NK-92 (cell line): ENCODE measurements around the gene DUOXA1.
"Not testable (repeated sequence)": the region's sequence is repeated elsewhere in the genome, so short reads cannot be mapped to it uniquely, and the experiment has no call there.

Experiments used
- DNase-seq: peaks from one replicate; lab custom pipeline; 2025; ENCODE audit not compliant: unreplicated experiment; lab: John Stamatoyannopoulos, UW

The DUOXA1 gene

DNA sequence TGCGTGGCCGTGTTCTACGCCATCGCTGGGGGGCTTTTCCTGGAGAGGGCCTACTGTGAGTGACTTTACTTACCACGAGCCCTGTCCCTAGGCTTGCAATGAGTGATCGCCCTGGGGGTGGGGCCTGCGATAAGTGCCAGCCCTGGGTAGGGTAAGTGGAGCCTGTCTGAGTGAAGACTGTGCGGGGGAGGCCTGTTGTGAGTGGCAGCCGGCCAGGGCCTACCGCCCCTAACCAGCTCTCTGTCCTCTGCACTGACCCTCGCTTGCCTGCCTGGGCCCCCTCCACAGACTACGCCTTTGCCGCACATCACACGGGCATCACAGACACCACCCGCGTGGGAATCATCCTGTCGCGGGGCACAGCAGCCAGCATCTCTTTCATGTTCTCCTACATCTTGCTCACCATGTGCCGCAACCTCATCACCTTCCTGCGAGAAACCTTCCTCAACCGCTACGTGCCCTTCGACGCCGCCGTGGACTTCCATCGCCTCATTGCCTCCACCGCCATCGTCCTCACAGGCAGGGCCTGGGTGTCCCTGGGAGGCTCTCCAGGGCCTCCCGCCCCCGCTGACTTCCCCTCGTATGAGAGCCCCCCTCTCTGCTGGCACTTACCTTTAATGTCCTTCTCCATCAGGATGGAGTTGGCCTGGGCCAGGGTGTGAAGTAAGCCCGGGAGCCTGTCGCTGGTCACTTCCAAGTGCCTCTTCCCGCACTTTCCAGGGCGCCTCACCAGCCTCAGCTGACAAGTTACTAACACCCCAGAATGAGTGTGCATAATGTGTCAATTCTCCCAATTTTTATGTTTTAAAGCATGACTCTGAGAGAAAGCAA, 22.5 kb upstream of the DUOXA1 start:
- DNase-seq, result no peak

DNA sequence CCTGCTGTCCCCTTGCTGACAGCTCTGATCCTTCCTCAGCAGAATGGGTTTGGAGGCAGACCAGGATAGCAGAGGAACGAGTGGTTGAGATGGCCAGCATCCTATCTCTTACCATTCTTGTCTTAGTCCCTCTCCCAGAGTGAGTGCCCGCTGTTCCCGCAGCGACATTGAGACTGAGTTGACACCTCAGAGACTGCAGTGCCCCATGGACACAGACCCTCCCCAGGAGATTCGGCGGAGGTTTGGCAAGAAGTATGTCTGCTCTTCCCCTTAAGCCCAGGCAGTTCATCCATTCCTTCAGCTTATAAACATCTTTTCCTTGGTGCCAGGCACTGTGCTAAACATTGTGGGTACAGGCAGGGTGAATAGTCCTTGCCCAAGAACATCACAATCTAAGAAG, 21.3 kb upstream of the DUOXA1 start:
- DNase-seq, result no peak

DNA sequence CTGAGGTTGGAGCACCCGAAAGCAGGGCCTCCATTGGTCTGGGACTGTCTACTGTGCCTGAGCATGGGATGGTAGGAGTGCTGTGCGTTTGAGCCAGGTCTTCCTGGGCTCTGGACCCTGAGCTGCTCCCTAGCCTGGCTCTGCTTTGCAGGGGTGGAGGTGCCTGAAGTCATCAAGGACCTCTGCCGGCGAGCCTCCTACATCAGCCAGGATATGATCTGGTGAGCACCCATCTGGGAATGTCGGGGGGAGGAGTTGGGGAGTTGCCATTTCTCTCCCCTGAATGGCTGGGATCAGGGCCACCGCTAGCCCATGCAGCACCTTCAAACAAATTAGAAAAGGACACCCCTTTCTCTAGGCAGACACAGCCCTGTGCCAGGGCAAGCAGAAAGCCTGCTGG, 20.8 kb upstream of the DUOXA1 start:
- no peak for DNase-seq

DNA sequence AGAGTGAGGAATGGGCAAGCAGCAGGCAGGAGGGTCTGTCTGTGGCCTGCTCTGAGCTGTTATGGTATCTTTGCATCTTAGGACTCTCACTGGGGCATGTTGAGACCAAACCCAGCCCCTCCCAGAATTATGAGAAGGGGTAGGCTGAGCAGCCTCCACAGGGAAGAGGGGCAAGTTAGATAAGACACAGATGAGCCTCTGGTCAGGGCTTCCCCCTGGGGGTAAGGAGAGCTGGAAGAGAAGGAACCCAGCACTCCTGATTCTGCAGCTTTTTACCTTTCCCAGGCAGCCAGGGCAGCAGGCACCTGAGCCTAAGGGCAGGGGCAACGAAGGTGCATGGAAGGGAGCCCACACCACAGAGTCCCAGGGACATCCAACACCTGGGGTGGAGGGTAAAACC, 19.4 kb upstream of the DUOXA1 start:
- DNase-seq, result no peak

DNA sequence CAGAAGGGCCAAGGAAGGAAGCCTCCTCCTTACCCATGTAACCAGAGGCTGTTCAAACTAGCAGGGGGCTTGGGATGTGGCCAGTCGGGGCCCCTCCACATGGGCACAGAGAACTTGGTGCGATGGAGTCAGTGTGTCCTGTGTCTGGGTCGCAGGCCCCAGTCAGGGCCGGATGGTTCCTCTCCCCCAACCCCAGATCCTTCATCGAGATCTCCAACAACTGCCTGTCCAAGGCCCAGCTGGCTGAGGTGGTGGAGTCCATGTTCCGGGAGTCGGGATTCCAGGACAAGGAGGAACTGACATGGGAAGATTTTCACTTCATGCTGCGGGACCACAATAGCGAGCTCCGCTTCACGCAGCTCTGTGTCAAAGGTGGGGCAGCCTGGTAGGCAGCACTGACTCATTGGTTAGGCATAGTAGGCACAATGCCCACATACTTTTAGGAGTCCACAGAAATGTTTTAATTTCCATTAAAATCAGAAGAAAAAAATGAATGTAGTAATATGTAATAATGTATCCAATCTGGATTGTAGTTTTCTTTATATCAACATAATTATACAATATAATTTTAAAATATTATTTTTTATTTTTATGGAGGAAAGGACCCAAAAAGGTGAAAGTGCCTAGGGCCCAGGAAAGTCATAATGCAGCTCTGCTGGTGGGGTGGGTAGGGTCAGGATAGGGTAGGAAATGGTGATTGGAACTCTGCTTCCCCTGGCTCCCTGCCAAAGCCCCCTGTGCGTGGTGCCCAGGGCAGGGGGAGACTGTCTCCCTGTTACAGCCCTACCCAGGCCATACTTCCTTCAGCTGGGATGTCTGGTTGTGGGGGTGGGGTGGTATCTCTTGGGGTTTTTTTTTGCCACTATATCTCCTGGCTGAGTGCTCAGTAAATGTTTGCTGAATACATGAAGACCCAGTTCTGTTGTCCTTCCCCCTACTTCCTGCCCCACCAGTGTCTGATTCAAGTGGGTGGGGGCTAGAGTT, 18.7 kb upstream of the DUOXA1 start:
- no peak for DNase-seq

DNA sequence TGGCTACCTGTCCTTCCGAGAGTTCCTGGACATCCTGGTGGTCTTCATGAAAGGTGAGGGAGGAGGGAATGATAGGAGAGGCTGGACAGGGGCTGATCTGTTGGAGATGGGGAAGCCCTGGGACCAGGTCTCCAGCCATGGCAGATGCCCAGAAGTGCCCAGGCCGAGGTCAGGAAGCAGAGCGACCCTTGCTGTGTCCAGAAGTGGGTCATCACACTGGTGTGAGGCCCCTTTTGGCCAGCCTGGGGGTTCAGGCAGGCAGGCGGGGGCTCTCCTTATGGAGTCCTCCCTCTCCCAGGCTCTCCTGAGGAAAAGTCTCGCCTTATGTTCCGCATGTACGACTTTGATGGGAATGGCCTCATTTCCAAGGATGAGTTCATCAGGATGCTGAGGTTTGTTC, 17.9 kb upstream of the DUOXA1 start:
- no peak for DNase-seq

DNA sequence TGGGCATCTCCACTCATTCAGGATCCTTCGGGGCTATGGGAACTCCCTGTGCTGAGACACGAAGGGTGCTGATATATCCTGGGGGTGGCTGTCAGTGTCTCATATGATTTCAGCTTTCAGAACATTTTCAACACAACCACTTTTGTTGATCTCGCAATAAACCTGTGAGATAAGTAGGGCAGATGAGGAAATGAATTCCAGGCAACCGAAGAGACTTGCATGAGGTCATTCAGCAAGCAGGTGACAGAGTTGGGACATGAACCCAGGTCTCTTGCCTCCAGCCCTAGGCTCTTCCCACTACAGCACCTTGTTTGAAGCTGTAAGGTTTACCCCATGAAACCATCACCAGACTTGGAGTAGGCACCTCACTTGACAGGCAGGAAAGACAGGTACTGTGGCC, 16.7 kb upstream of the DUOXA1 start:
- DNase-seq, result no peak

DNA sequence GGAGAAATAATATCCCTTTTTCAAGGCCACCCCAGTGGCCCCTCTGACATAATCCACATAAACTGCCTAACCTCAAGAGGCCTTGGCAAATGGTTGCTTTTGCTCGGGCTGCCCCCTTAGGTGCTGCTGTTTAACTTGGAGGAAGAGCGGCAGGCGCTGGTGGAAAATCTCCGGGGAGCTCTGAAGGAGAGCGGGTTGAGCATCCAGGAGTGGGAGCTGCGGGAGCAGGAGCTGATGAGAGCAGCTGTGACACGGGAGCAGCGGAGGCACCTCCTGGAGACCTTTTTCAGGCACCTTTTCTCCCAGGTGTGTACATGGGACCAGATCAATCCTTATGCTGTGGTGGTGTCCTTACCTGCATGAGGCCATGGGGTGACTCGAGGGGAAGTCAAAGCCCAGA, 15.1 kb upstream of the DUOXA1 start:
- DNase-seq, result no peak

DNA sequence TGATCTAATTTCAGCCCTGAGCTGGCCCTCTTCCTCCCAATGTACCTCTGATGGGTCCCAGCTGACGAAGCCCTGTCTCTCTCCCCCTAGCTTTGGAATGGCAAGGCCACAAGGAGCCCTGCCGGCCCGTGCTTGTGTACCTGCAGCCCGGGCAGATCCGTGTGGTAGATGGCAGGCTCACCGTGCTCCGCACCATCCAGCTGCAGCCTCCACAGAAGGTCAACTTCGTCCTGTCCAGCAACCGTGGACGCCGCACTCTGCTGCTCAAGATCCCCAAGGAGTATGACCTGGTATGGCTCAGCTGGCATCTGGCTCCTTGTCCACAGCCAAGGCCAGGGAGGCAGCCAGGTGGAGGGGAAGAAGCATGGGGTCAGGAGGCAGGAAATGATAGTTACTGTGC, 14.3 kb upstream of the DUOXA1 start:
- DNase-seq, result no peak

DNA sequence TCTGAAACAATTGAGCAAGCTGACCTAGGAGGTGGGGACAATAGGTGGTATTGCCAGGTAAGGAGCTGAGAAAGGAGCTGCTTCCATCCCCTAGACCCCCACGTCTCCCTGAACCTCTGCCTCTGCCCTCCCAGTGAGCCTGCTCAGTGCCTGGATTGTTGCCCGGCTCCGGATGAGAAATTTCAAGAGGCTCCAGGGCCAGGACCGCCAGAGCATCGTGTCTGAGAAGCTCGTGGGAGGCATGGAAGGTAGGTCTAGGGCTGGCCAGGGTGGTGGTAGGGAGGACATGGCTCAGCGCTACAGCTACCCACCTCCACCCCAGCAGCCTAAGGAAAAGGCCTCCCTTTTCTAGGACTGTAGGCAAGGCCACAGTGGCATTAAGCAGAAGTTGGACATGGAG, 13.4 kb upstream of the DUOXA1 start:
- DNase-seq, result no peak

DNA sequence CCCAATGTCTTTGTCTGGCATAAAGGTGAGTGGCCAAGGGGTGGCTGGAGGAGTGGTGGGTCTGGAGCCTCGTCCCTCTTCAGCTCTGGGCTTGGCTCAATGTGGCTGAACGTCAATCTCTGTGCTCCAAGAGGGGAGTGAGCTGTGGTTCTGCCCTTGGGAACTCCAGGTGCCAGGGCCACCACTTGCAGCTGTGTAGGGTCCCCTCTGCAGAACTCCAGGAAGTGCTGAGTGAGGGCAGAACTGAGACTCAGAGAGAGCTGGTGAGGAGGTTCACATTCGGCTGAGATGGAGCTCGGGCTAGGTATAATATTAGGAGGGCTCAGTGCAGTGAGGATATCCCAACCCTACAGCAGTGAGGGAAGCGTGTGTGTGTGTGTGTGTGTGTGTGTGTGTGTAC, 11.7 kb upstream of the DUOXA1 start:
- DNase-seq, result no peak

DNA sequence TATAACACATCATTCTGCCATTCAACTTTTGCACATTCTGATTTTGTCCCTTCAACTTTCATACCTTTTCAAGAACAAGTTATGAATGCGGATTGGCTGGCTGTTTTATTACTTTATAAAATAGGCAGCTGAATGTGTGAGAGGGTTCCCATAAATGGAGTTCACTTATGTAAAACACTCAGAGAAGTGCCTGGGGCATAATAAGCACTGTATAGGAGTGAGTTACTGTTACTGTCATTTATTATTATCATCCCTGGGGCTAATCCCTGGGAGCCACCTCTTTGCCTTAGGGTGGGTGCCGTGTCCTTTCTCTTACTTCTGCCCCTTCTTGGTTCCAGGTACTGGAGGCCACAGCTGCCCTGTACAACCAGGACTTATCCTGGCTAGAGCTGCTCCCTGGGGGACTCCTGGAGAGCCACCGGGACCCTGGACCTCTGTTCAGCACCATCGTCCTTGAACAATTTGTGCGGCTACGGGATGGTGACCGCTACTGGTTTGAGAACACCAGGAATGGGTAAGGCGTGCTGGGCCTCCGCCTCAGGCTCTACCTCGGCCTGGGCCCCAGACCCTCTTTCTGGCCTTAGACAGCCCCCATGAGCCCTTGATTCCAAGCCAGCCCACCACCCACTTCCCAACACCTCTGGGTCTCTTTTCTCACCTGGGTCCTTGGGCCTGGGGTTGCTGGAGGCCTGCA, 11.0 kb upstream of the DUOXA1 start:
- no peak for DNase-seq

DNA sequence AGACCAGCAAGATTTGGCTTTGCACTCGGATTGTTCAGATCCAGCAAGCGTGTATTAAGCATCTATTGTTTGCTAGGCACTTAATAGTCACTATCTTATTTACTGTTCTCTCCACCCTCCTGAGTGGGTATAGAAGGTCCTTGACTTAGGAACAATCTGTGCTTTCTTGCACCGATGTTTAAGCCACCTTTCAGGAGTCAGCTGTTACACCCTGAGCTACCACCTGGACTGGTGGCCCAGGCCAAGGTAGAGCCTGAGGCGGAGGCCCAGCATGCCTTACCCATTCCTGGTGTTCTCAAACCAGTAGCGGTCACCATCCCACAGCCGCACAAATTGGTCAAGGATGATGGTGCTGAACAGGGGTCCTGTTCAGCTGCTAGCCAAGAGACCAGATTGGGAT, 10.1 kb upstream of the DUOXA1 start:
- DNase-seq, result no peak

DNA sequence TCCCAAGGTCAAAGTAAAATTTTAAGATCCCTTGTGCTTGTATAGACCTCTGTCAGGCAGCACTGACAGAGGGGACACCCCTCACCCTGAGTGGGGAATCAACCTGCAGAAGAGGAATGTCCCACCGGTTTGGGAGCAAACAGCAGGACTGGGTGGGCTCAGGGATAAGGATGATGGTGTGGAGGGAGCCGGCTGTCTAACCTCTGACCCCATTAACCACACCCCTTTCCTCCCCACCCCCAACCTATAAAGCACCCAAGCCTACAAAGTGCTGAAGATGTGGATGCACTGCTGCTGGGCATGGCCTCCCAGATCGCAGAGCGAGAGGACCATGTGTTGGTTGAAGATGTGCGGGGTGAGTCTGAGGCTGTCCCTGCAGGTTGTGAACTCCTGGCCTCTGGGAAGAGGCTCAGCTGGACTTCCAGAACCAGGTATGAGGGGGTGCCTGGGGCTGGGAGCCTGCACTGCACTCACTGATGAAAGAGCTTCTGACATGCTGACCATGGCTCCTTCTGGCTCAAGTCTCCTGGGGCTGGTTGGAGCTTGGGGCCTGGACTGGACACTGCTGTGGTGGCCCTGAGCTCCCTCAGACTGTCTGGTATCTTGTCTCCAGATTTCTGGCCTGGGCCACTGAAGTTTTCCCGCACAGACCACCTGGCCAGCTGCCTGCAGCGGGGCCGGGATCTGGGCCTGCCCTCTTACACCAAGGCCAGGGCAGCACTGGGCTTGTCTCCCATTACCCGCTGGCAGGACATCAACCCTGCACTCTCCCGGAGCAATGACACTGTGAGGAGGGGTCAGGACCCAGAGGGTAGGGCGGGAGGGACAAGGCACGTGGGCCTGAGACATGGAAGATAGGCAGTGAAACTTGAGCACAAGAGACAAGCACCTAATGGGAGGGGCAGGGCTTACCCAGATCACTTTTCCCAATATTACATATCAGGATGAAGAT, 9.4 kb upstream of the DUOXA1 start:
- no peak for DNase-seq

DNA sequence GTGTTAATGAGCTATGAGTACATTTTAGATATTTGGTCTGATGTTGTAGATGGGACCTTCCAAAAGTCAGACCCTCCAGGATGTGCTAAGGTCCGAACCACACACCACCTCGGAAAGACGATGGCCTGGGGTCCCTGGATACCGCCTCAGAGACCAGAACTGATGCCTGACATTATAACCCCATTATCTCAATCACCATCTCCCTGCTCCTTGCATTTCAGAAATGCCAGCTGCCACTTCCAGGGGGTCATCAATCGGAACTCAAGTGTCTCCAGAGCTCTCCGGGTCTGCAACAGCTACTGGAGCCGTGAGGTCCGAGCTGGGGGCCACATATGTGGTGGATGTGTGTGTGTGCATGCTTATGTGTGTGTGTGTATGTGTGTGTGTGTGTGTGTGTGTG, 8.0 kb upstream of the DUOXA1 start:
- no peak for DNase-seq

DNA sequence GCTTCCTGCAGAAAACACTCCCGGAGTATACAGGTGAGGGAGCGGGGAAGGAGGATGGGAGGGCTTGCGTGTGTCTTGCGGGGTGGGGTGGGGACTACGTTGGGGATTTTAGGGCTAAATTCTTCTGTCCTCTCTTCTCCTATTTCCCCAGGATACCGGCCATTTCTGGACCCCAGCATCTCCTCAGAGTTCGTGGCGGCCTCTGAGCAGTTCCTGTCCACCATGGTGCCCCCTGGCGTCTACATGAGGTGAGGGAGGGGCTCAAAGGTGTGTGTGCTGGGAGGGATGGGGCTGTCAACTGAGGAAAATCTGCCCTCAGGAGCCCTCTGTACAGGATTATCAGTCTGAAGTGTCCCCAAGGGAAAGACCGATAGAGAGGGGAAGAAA, 6.7 kb upstream of the DUOXA1 start:
- no peak for DNase-seq

DNA sequence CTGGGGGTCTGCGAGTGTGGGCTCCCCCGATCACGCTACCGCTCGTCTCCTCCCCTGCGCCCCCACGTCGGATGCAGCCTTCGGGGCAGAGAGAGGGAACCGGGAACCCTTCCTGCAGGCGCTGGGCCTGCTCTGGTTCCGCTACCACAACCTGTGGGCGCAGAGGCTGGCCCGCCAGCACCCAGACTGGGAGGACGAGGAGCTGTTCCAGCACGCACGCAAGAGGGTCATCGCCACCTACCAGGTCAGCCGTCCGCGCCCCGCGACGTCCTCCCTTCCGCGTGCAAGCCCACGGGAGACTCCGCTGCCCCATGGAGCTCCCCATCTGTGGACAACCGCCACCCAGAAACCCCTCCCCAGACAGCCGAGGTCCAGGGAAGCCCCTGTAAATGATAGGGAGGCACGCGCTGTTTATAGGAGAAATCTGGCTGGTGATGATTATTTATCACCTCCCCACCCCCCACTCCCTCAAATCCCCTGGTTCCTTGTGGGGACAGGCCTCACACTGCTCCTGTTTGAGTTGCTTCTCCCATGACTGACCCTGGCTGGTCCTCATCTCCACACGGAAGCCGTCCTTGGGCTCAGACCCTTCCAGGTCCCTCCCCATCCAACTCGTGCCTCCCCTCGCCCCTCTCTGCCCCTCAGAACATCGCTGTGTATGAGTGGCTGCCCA, 6.2 kb upstream of the DUOXA1 start:
- DNase-seq, result not testable (repeated sequence)

DNA sequence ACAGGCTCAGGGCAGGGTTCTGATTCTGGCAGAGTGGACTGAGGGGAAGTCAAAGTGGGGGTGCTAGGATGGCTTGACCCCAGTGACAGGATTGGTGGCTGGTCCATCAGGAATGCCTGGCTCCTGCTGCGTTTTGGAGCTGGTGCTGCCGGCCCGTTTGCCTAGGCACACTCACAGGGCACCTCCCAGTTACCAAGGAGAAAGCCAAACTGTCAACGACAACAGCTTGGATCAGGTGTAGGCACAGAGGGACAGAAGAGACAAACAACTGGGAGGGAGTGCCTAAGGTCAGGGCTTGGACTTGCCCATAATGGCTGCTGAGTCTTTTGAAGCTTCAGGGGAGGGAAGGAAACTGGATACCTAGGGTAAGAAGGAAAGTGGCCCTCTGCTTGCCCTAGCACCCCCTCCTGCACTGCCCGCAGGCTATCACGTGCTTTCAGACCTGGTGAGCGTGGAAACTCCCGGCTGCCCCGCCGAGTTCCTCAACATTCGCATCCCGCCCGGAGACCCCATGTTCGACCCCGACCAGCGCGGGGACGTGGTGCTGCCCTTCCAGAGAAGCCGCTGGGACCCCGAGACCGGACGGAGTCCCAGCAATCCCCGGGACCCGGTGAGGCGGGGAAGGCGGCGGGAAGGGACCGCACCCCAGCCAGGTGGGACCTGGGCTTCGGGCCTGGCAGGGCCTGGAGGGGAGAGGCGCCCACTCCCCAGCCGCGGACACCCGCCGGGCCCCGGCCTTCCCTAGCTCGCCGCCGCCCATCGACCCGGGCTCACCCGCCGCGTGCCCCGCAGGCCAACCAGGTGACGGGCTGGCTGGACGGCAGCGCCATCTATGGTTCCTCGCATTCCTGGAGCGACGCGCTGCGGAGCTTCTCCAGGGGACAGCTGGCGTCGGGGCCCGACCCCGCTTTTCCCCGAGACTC, 5.3 kb upstream of the DUOXA1 start:
- DNase-seq, result no peak

DNA sequence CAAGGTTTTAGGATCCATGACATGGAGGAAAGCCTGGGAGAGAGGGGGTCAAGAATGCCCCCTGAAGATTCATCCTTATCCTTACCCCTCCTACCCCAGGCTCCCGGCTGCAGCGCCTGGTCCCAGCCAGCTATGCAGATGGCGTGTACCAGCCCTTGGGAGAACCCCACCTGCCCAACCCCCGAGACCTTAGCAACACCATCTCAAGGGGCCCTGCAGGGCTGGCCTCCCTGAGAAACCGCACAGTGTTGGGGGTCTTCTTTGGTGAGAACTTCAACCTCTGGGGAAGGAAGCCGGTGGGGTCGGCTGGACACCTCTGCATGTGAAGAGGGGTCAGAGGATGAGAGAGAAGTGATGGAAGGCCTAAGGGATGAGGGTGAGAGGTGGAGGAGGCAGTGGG, 4.4 kb upstream of the DUOXA1 start:
- no peak for DNase-seq
